Loucy (cell line): ENCODE results near the gene PSMA1.

Experiments used
- EZH2phosphoT487 ChIP-seq: fragments of 200-600 bp; IDR thresholded peaks from 2 replicates; pipeline ENCODE4 v1.6.1; 2018; ENCODE audit warnings: antibody characterized with exemption, mild to moderate bottlenecking, moderate library complexity, borderline replicate concordance
- TF ChIP-seq, protein P1 (sequence below): fragments of 200-600 bp; sonication (generic); conservative IDR thresholded peaks from 2 replicates; pipeline ENCODE4 v1.5.1; 2014; ENCODE audit warnings: mild to moderate bottlenecking, antibody characterized with exemption, low read length

DNA sequence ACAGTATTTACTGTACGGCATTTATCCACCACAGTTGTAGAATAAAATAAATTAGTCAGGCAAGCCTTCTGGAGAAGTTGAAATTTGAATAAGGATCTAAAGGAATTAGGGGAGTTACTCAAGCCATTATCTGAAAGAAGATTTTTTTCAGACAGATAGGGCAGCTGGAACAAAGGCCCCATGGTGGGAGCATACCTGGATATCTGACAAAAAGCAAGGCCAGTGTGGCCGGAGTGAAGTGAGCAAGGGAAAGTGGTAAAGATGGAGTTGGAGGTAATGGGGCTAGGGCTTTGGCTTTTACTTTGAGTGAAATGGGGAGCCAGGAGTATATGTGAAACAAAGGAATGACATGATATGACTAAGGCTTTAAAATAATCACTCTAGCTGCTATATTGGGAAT lies 45.7 kb upstream of the PSMA1 start:
- TF ChIP-seq, protein P1, sequence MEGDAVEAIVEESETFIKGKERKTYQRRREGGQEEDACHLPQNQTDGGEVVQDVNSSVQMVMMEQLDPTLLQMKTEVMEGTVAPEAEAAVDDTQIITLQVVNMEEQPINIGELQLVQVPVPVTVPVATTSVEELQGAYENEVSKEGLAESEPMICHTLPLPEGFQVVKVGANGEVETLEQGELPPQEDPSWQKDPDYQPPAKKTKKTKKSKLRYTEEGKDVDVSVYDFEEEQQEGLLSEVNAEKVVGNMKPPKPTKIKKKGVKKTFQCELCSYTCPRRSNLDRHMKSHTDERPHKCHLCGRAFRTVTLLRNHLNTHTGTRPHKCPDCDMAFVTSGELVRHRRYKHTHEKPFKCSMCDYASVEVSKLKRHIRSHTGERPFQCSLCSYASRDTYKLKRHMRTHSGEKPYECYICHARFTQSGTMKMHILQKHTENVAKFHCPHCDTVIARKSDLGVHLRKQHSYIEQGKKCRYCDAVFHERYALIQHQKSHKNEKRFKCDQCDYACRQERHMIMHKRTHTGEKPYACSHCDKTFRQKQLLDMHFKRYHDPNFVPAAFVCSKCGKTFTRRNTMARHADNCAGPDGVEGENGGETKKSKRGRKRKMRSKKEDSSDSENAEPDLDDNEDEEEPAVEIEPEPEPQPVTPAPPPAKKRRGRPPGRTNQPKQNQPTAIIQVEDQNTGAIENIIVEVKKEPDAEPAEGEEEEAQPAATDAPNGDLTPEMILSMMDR: no peak
- no peak for TF ChIP-seq EZH2phosphoT487
